ENCODE results near the gene WDR20. TPM values are rescaled to one million over a fixed set of nuclear protein-coding genes. Genes with fewer than 3 reads are reported as not detected.
A peak's percentile ranks its signal among the peaks of the same experiment; 100 is the strongest.
"Not testable (repeated sequence)": the region's sequence is repeated elsewhere in the genome, so short reads cannot be mapped to it uniquely, and the experiment has no call there.

The WDR20 gene
- total RNA-seq, result 10 to 100 TPM; 45.1 to 50.7 TPM
- total RNA-seq, result 38.3 to 70.7 reads per million in 2 donors

GRCh38 chr14:102139286-102140026 lies at the start of gene WDR20:
WDR20 (plus strand) TSS chr14:102139897; CDS start chr14:102139924, 27 bp downstream.
- ATAC-seq (peak; percentile 96), DNase-seq (peak; percentile 99 to 100 (median 100))
- Mint-ChIP-seq H3K27ac (peak within 1 kb of the TSS; percentile 94), H3K4me1 (peaks cover 16% of the 10 kb centered on the region), H3K4me3 (peak within 1 kb of the TSS; percentile 96), H3K27me3 (no peaks in the 10 kb centered on the region), H3K36me3 (ENCODE audit: low read depth) (no peaks in the 10 kb centered on the region)
- no peaks in the 10 kb centered on the region for H3K9me3 ChIP-seq (ENCODE audit: control insufficient read depth, low read length, poor library complexity, severe bottlenecking)

- H3K27me3 Mint-ChIP-seq, result no peaks in the 10 kb centered on the region
- ATAC-seq, result no peak
- peak overlapping the region; percentile 88 for H3K27ac Mint-ChIP-seq
- peaks cover 3% of the 10 kb centered on the region for H3K36me3 Mint-ChIP-seq (ENCODE audit: low read depth)
- H3K4me3 Mint-ChIP-seq, result no peak overlapping the region
- H3K4me1 Mint-ChIP-seq, result peaks cover 25% of the 10 kb centered on the region
- DNase-seq, result no peak
- no peaks in the 10 kb centered on the region for H3K9me3 ChIP-seq (ENCODE audit: control insufficient read depth, low read length, poor library complexity, severe bottlenecking)
Measured at GRCh38 chr14:102090713-102091112, 49.0 kb upstream of the WDR20 start.

DNA sequence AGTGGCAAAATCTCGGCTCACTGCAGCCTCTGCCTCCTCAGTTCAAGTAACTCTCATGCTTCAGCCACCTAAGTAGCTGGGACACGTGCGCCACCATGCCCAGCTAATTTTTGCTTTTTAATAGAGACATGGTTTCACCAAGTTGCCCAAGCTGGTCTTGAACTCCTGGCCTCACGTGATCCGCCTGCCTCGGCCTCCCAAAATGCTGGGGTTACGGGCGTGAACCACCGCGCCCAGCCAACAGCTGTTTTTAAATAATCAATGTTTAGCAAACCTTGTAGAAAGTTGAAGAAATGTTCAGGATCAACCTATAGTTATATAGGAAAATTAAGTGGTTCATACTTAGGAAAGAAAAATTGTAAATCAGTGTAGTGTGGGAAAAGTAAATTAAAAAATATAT lies 46.9 kb upstream of the WDR20 start:
- H3K9me3 ChIP-seq (ENCODE audit: control insufficient read depth, low read length, poor library complexity, severe bottlenecking), result no peaks in the 10 kb centered on the region
- H3K4me1 Mint-ChIP-seq, result peaks cover 26% of the 10 kb centered on the region
- ATAC-seq (no peak), DNase-seq (no peak)
- H3K27me3 Mint-ChIP-seq, result no peaks in the 10 kb centered on the region
- H3K4me3 Mint-ChIP-seq, result no peak overlapping the region
- no peak overlapping the region for H3K27ac Mint-ChIP-seq
- H3K36me3 Mint-ChIP-seq (ENCODE audit: low read depth), result no peaks in the 10 kb centered on the region

GRCh38 chr14:102094101-102094500 lies 45.6 kb upstream of the WDR20 start:
- Mint-ChIP-seq H3K27me3 (no peaks in the 10 kb centered on the region), H3K27ac (no peak overlapping the region), H3K36me3 (ENCODE audit: low read depth) (no peaks in the 10 kb centered on the region), H3K4me1 (peaks cover 17% of the 10 kb centered on the region), H3K4me3 (no peak overlapping the region)
- H3K9me3 ChIP-seq (ENCODE audit: control insufficient read depth, low read length, poor library complexity, severe bottlenecking), result no peaks in the 10 kb centered on the region
- DNase-seq (no peak), ATAC-seq (no peak)

GRCh38 chr14:102095231-102095870 lies 44.3 kb upstream of the WDR20 start:
- H3K36me3 Mint-ChIP-seq (ENCODE audit: low read depth), result no peaks in the 10 kb centered on the region
- no peaks in the 10 kb centered on the region for H3K27me3 Mint-ChIP-seq
- ATAC-seq, result no peak
- no peak overlapping the region for H3K27ac Mint-ChIP-seq
- DNase-seq, result no peak
- H3K4me1 Mint-ChIP-seq, result peaks cover 6% of the 10 kb centered on the region
- H3K9me3 ChIP-seq (ENCODE audit: control insufficient read depth, low read length, poor library complexity, severe bottlenecking), result no peaks in the 10 kb centered on the region
- no peak overlapping the region for H3K4me3 Mint-ChIP-seq

DNA sequence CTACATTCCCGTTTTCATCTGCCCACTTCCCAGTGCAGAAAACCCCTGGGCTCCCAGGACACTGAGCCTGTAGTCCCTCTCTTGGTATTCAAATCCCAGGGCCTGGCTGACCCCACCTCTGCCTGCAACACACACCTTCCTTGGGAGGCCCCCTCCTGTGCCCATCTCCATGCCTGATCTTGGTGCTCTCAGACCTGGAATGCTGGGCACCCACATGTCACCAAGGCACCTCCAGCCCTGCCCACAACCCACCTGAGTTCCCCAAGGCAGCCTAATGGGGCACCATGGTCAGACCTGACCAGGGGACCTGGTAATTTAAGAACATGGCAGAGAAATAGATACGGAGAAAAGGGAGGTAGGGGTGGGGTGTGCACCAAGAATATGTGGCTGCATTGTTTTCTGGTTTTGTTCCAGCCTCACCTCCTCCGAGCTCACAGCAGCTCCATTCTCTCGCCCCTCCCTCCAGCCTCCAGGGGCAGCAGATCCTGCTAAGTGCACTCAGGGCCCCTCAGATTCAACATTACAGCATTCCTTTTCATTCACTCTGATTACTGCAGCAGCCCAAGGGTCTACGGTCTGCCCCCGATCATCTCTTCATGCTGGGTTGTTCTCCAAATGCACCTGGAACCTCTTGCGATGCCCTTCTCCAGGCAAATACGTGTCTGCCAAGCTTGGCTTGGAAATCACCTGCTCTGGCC lies 43.7 kb upstream of the WDR20 start:
- H3K27ac Mint-ChIP-seq, result peak overlapping the region; percentile 49
- no peaks in the 10 kb centered on the region for H3K9me3 ChIP-seq (ENCODE audit: control insufficient read depth, low read length, poor library complexity, severe bottlenecking)
- no peaks in the 10 kb centered on the region for H3K27me3 Mint-ChIP-seq
- DNase-seq, result no peak
- no peaks in the 10 kb centered on the region for H3K36me3 Mint-ChIP-seq (ENCODE audit: low read depth)
- peak; percentile 28 for ATAC-seq
- peaks cover 6% of the 10 kb centered on the region for H3K4me1 Mint-ChIP-seq
- no peak overlapping the region for H3K4me3 Mint-ChIP-seq

DNA sequence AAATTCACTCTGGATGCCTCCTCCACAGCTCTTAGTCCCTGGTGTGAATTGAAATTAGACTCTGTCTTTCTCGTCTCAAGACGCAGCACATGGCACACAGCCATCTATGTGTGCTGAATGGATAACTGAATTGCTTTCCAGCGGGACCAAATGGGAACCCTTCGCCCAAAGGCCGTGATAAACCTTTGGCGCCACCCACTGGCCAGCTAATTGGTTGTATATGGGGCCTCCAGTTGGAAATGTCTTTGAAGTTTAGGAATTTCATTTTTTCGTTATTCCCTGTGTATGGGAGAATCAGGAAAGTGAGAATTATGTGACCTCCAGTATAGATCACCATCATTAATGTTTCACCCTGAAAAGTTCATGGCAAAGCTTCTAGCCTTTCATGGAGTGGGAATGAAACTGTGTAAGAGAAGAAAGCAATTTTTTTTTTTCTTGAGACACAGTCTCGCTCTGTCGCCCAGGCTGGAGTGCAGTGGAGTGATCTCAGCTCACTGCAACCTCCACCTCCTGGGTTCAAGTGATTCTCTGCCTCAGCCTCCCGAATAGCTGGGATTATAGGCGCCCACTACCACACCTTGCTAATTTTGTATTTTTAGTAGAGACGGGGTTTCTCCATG lies 43.0 kb upstream of the WDR20 start:
- ATAC-seq (peak; percentile 79), DNase-seq (peak; percentile 53 to 65 (median 59))
- H3K27me3 Mint-ChIP-seq, result no peaks in the 10 kb centered on the region
- peak overlapping the region; percentile 49 for H3K27ac Mint-ChIP-seq
- H3K9me3 ChIP-seq (ENCODE audit: control insufficient read depth, low read length, poor library complexity, severe bottlenecking), result no peaks in the 10 kb centered on the region
- H3K4me3 Mint-ChIP-seq, result no peak overlapping the region
- H3K4me1 Mint-ChIP-seq, result peaks cover 6% of the 10 kb centered on the region
- H3K36me3 Mint-ChIP-seq (ENCODE audit: low read depth), result no peaks in the 10 kb centered on the region

GRCh38 chr14:102097441-102098135 lies 42.1 kb upstream of the WDR20 start:
- no peaks in the 10 kb centered on the region for H3K9me3 ChIP-seq (ENCODE audit: control insufficient read depth, low read length, poor library complexity, severe bottlenecking)
- H3K4me3 Mint-ChIP-seq, result no peak overlapping the region
- peaks cover 6% of the 10 kb centered on the region for H3K4me1 Mint-ChIP-seq
- no peak overlapping the region for H3K27ac Mint-ChIP-seq
- H3K36me3 Mint-ChIP-seq (ENCODE audit: low read depth), result no peaks in the 10 kb centered on the region
- no peak for ATAC-seq
- H3K27me3 Mint-ChIP-seq, result no peaks in the 10 kb centered on the region
- DNase-seq, result no peak

GRCh38 chr14:102103062-102103695 lies 36.5 kb upstream of the WDR20 start:
- DNase-seq, result no peak
- Mint-ChIP-seq H3K4me3 (no peak overlapping the region), H3K36me3 (ENCODE audit: low read depth) (no peaks in the 10 kb centered on the region), H3K27ac (no peak overlapping the region), H3K27me3 (no peaks in the 10 kb centered on the region), H3K4me1 (peaks cover 2% of the 10 kb centered on the region)
- ATAC-seq, result no peak
- no peaks in the 10 kb centered on the region for H3K9me3 ChIP-seq (ENCODE audit: control insufficient read depth, low read length, poor library complexity, severe bottlenecking)

DNA sequence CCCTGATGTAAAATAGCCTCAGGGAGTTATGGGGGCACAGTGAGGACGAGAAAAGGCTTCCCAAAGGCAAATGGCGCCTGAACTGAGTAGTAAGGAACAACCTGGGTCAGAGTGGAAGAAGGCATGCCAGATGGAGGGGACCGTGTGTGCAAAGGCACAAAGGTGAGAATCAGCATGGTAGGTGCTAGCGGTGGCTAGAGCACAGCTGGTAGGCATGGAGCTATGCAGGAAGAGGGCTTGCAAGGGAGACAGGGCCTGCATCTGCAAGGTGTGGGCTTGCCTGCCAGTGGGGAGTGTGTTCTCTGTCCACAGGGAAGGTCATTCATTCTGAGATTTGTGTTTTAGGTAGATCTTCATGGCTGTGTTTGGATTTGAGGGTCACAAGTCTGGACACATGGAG lies 34.3 kb upstream of the WDR20 start:
- no peaks in the 10 kb centered on the region for H3K36me3 Mint-ChIP-seq (ENCODE audit: low read depth)
- DNase-seq (no peak), ATAC-seq (no peak)
- H3K4me1 Mint-ChIP-seq, result peaks cover 2% of the 10 kb centered on the region
- no peaks in the 10 kb centered on the region for H3K27me3 Mint-ChIP-seq
- no peak overlapping the region for H3K27ac Mint-ChIP-seq
- no peaks in the 10 kb centered on the region for H3K9me3 ChIP-seq (ENCODE audit: control insufficient read depth, low read length, poor library complexity, severe bottlenecking)
- H3K4me3 Mint-ChIP-seq, result no peak overlapping the region

DNA sequence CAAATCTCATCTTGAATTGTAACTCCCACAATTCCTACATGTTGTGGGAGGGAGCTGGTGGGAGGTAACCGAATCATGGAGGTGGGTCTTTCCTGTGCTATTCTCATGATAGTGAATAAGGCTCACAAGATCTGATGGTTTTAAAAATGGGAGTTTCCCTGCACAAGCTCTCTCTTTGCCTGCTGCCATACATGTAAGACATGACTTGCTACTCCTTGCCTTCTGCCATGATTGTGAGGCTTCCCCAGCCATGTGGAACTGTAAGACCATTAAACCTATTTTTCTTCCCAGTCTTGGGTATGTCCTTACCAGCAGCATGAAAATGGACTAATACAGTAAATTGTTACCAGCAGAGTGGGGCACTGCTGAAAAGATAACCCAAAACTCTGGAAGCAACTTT lies 30.4 kb upstream of the WDR20 start:
- ATAC-seq; H3K4me1 Mint-ChIP-seq; DNase-seq; H3K27me3 Mint-ChIP-seq; H3K36me3 Mint-ChIP-seq (ENCODE audit: low read depth); H3K27ac Mint-ChIP-seq; H3K4me3 Mint-ChIP-seq; H3K9me3 ChIP-seq (ENCODE audit: control insufficient read depth, low read length, poor library complexity, severe bottlenecking): not testable (repeated sequence)

DNA sequence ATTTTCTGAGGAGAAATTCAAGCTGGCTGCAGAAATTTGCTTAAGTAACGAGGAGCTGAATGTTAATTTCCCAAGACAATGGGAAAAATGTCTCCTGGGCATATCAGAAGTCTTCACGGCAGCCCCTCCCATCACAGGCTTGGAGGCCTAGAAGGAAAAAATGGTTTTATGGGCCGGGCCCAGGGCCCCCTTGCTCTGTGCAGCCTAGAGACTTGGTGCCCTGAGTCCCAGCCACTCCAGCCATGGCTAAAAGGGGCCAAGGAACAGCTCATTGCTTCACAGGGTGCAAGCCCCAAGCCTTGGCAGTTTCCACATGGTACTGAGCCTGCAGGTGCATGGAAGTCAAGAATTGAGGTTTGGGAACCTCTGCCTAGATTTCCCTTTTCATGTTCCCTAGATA lies 28.6 kb upstream of the WDR20 start:
- Mint-ChIP-seq H3K36me3 (ENCODE audit: low read depth) (peaks cover under 1% of the 10 kb centered on the region), H3K4me3 (no peak overlapping the region), H3K27ac (no peak overlapping the region), H3K27me3 (no peaks in the 10 kb centered on the region), H3K4me1 (peaks cover 2% of the 10 kb centered on the region)
- H3K9me3 ChIP-seq (ENCODE audit: control insufficient read depth, low read length, poor library complexity, severe bottlenecking), result no peaks in the 10 kb centered on the region
- ATAC-seq (no peak), DNase-seq (no peak)
